NT2/D1 (cell line): Measurements from ENCODE around the gene ESD.

ENCODE experiments used
- YY1 ChIP-seq: IDR thresholded peaks from 2 replicates; pipeline ENCODE4 v1.6.1; 2011; ENCODE audit not compliant: insufficient read length, insufficient read depth
- ZNF274 ChIP-seq: IDR thresholded peaks from 2 replicates; pipeline ENCODE4 v1.6.1; 2011; ENCODE audit warnings: mild to moderate bottlenecking, low read depth, low read length

DNA sequence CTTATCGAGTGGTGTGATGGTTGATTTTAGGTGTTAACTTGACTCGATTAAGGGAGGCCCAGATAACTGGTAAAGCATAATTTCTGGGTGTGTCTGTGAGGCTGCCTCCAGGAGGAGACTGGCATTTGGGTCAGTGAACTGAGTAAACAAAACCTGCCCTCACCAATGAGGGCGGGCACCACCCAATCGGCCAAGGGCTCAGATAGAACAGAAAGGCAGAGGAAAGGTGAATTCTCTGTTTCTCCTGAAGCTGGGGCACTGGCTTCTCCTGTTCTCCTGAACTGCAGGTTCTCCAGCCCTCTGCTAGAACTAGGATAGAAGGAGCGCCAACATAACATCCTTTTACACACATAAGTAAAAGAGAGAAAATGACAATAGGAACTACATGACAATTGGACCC, 35.1 kb downstream of the ESD start:
- TF ChIP-seq YY1 (no peak), ZNF274 (no peak)
